ENCODE data around the gene PGAP2.

Gene PGAP2

GRCh38 chr11:3831378-3832239 is 23.2 kb downstream of the PGAP2 start:
- DNase-seq (ENCODE audit: low read depth): no peak

GRCh38 chr11:3832816-3833215 is 24.5 kb downstream of the PGAP2 start:
- no peak for DNase-seq (ENCODE audit: low read depth)

- no peak for DNase-seq (ENCODE audit: low read depth)
Observed at GRCh38 chr11:3833449-3833848, 25.1 kb downstream of the PGAP2 start.

GRCh38 chr11:3834349-3834663 is 25.9 kb downstream of the PGAP2 start:
- no peak for DNase-seq (ENCODE audit: low read depth)

GRCh38 chr11:3834664-3835461 is 26.5 kb downstream of the PGAP2 start:
- no peak for DNase-seq (ENCODE audit: low read depth)

GRCh38 chr11:3835751-3836150 is 27.4 kb downstream of the PGAP2 start:
- DNase-seq (ENCODE audit: low read depth): no peak

- DNase-seq (ENCODE audit: low read depth): no peak
Observed at GRCh38 chr11:3836903-3837302, 28.5 kb downstream of the PGAP2 start.

GRCh38 chr11:3837793-3838192 is 29.4 kb downstream of the PGAP2 start:
- DNase-seq (ENCODE audit: low read depth): no peak

GRCh38 chr11:3838504-3838903 is 30.1 kb downstream of the PGAP2 start:
- DNase-seq (ENCODE audit: low read depth): no peak

GRCh38 chr11:3840004-3840869 is 31.9 kb downstream of the PGAP2 start:
- peak; percentile 22 for DNase-seq (ENCODE audit: low read depth)

- DNase-seq (ENCODE audit: low read depth): no peak
Observed at GRCh38 chr11:3840870-3841425, 32.6 kb downstream of the PGAP2 start, which contains the start of gene RHOG. Gene RHOG (minus strand): TSS chr11:3840959. CDS start chr11:3828138, 12,821 bp downstream.

- DNase-seq (ENCODE audit: low read depth): peak; percentile 93
Observed at GRCh38 chr11:3841426-3842350, 33.3 kb downstream of the PGAP2 start.

GRCh38 chr11:3843326-3843725 is 35.0 kb downstream of the PGAP2 start:
- no peak for DNase-seq (ENCODE audit: low read depth)

GRCh38 chr11:3845246-3845645 is 36.9 kb downstream of the PGAP2 start:
- DNase-seq (ENCODE audit: low read depth): no peak

GRCh38 chr11:3845670-3846069 is 37.3 kb downstream of the PGAP2 start:
- no peak for DNase-seq (ENCODE audit: low read depth)

- peak; percentile 39 for DNase-seq (ENCODE audit: low read depth)
Observed at GRCh38 chr11:3849297-3849874, 41.0 kb downstream of the PGAP2 start.

GRCh38 chr11:3853545-3853842 is 45.1 kb downstream of the PGAP2 start:
- no peak for DNase-seq (ENCODE audit: low read depth)

GRCh38 chr11:3853899-3854659 is 45.7 kb downstream of the PGAP2 start:
- peak; percentile 49 for DNase-seq (ENCODE audit: low read depth)

- no peak for DNase-seq (ENCODE audit: low read depth)
Observed at GRCh38 chr11:3854660-3854976, 46.3 kb downstream of the PGAP2 start.
